Activated CD8-positive, alpha-beta memory T cell treated with anti-CD3 and anti-CD28 coated beads for 4 hours (primary cell): ENCODE data around the gene UQCR10.

Experiments used
- DNase-seq, 2 donors: peaks; one replicate each; pipeline ENCODE4 v3.0.0-alpha.2; 2020; ENCODE audit warnings: low read depth in 2 of 2

The UQCR10 gene

GRCh38 chr22:29767171-29768051, at the start of gene UQCR10:
Gene UQCR10, plus strand, starts transcription at chr22:29767369. Its CDS starts 30 bp downstream, at chr22:29767399.
- DNase-seq = peak; percentile 82 to 89

GRCh38 chr22:29717789-29718188, 49.4 kb upstream of the UQCR10 start:
- no peak for DNase-seq

- no peak for DNase-seq
Observed at GRCh38 chr22:29718949-29719898, 47.9 kb upstream of the UQCR10 start.

- DNase-seq = no peak
Observed at GRCh38 chr22:29719899-29720645, 47.1 kb upstream of the UQCR10 start, which contains the start of gene CABP7. Gene CABP7, plus strand, starts transcription at chr22:29720003. Its CDS starts 422 bp downstream, at chr22:29720425.

- no peak for DNase-seq
Observed at GRCh38 chr22:29720811-29721323, 46.3 kb upstream of the UQCR10 start.

- DNase-seq = no peak
Observed at GRCh38 chr22:29722151-29722550, 45.0 kb upstream of the UQCR10 start.

- DNase-seq = no peak
Observed at GRCh38 chr22:29722587-29722986, 44.6 kb upstream of the UQCR10 start.

GRCh38 chr22:29723766-29724165, 43.4 kb upstream of the UQCR10 start:
- no peak for DNase-seq

GRCh38 chr22:29724843-29725242, 42.3 kb upstream of the UQCR10 start:
- no peak for DNase-seq

GRCh38 chr22:29726106-29726505, 41.1 kb upstream of the UQCR10 start:
- no peak for DNase-seq

GRCh38 chr22:29726512-29727130, 40.5 kb upstream of the UQCR10 start:
- no peak for DNase-seq

GRCh38 chr22:29727131-29727523, 40.0 kb upstream of the UQCR10 start:
- DNase-seq = no peak

- no peak for DNase-seq
Observed at GRCh38 chr22:29729161-29729560, 38.0 kb upstream of the UQCR10 start.

GRCh38 chr22:29731058-29731850, 35.9 kb upstream of the UQCR10 start:
- DNase-seq = no peak

GRCh38 chr22:29732883-29733282, 34.3 kb upstream of the UQCR10 start:
- DNase-seq = no peak

- DNase-seq = no peak
Observed at GRCh38 chr22:29733362-29734201, 33.6 kb upstream of the UQCR10 start.

GRCh38 chr22:29734406-29734805, 32.8 kb upstream of the UQCR10 start:
- no peak for DNase-seq

- no peak for DNase-seq
Observed at GRCh38 chr22:29734838-29735237, 32.3 kb upstream of the UQCR10 start.

- no peak for DNase-seq
Observed at GRCh38 chr22:29735416-29735815, 31.8 kb upstream of the UQCR10 start.
